ENCODE measurements around the gene KLHL3.
A peak's percentile ranks its signal among the peaks of the same experiment; 100 is the strongest.

The KLHL3 gene

GRCh38 chr5:137660349-137660817 lies 75.5 kb downstream of the KLHL3 start:
- Histone ChIP-seq H3K9me3 (ENCODE audit: low read length) (no peaks in the 10 kb centered on the region), H3F3A (ENCODE audit: insufficient read depth, low read length) (no peaks in the 10 kb centered on the region), H3K4me1 (ENCODE audit: insufficient read depth, low read length, severe bottlenecking) (no peaks in the 10 kb centered on the region), H3K27ac (ENCODE audit: low read depth, low read length, poor library complexity, severe bottlenecking) (no peak overlapping the region), H3K79me2 (ENCODE audit: insufficient read depth, low read length) (no peaks in the 10 kb centered on the region), H3K4me2 (ENCODE audit: low read length) (no peak overlapping the region), H3K4me3 (ENCODE audit: low read depth, low read length, poor library complexity, severe bottlenecking) (no peak overlapping the region), H2AFZ (ENCODE audit: low read length) (no peak overlapping the region), H3K9me2 (ENCODE audit: low read depth, low read length) (no peaks in the 10 kb centered on the region), H3K36me3 (ENCODE audit: insufficient read depth, low read length) (no peaks in the 10 kb centered on the region), H3K27me3 (ENCODE audit: insufficient read depth, low read length) (no peaks in the 10 kb centered on the region), H3K9ac (ENCODE audit: low read length) (no peak overlapping the region), H4K20me1 (ENCODE audit: insufficient read depth, low read length) (no peaks in the 10 kb centered on the region)
- TF ChIP-seq CTCF (IDR thresholded peaks at IDR 0.05; ENCODE audit: low read length) (peak; percentile 75), EZH2 (IDR thresholded peaks at IDR 0.05; ENCODE audit: borderline replicate concordance, low read length) (no peak)

- Histone ChIP-seq H3K36me3 (ENCODE audit: insufficient read depth, low read length) (no peaks in the 10 kb centered on the region), H3K27me3 (ENCODE audit: insufficient read depth, low read length) (no peaks in the 10 kb centered on the region), H3K9me3 (ENCODE audit: low read length) (no peaks in the 10 kb centered on the region), H3K9me2 (ENCODE audit: low read depth, low read length) (no peaks in the 10 kb centered on the region), H3K9ac (ENCODE audit: low read length) (no peak overlapping the region), H3K27ac (ENCODE audit: low read depth, low read length, poor library complexity, severe bottlenecking) (no peak overlapping the region), H2AFZ (ENCODE audit: low read length) (no peak overlapping the region), H3K4me2 (ENCODE audit: low read length) (no peak overlapping the region), H4K20me1 (ENCODE audit: insufficient read depth, low read length) (no peaks in the 10 kb centered on the region), H3K79me2 (ENCODE audit: insufficient read depth, low read length) (no peaks in the 10 kb centered on the region), H3F3A (ENCODE audit: insufficient read depth, low read length) (no peaks in the 10 kb centered on the region), H3K4me1 (ENCODE audit: insufficient read depth, low read length, severe bottlenecking) (no peaks in the 10 kb centered on the region), H3K4me3 (ENCODE audit: low read depth, low read length, poor library complexity, severe bottlenecking) (no peak overlapping the region)
- TF ChIP-seq EZH2 (IDR thresholded peaks at IDR 0.05; ENCODE audit: borderline replicate concordance, low read length) (no peak), CTCF (IDR thresholded peaks at IDR 0.05; ENCODE audit: low read length) (no peak)
Observed at GRCh38 chr5:137659209-137659608, 76.7 kb downstream of the KLHL3 start.

DNA sequence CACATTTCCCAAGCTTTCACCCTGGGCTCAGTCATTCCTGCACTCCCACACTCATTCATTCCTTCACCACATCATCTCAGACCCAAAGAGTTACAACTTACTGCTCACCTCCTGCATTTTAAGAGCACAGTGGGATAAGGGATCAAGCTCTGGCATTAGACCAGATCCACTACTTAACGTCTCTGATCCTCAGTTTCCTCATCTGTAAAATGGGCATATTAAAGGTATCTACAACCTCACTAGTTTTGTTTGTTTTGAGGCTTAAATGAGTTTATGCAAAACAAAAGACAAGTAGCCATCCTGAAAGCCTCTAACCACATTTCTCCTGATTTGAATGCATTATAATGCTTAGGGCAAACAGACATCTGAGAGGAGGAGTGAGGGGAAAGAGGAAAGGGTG lies 77.6 kb downstream of the KLHL3 start:
- H3K9ac ChIP-seq (ENCODE audit: low read length), result no peak overlapping the region
- no peaks in the 10 kb centered on the region for H3K27me3 ChIP-seq (ENCODE audit: insufficient read depth, low read length)
- H3F3A ChIP-seq (ENCODE audit: insufficient read depth, low read length), result no peaks in the 10 kb centered on the region
- H3K27ac ChIP-seq (ENCODE audit: low read depth, low read length, poor library complexity, severe bottlenecking), result no peak overlapping the region
- H4K20me1 ChIP-seq (ENCODE audit: insufficient read depth, low read length), result no peaks in the 10 kb centered on the region
- no peaks in the 10 kb centered on the region for H3K9me3 ChIP-seq (ENCODE audit: low read length)
- TF ChIP-seq EZH2 (IDR thresholded peaks at IDR 0.05; ENCODE audit: borderline replicate concordance, low read length) (no peak), CTCF (IDR thresholded peaks at IDR 0.05; ENCODE audit: low read length) (no peak)
- no peak overlapping the region for H3K4me3 ChIP-seq (ENCODE audit: low read depth, low read length, poor library complexity, severe bottlenecking)
- no peaks in the 10 kb centered on the region for H3K4me1 ChIP-seq (ENCODE audit: insufficient read depth, low read length, severe bottlenecking)
- no peaks in the 10 kb centered on the region for H3K36me3 ChIP-seq (ENCODE audit: insufficient read depth, low read length)
- no peaks in the 10 kb centered on the region for H3K79me2 ChIP-seq (ENCODE audit: insufficient read depth, low read length)
- H3K9me2 ChIP-seq (ENCODE audit: low read depth, low read length), result no peaks in the 10 kb centered on the region
- H3K4me2 ChIP-seq (ENCODE audit: low read length), result no peak overlapping the region
- no peak overlapping the region for H2AFZ ChIP-seq (ENCODE audit: low read length)

Measured in OCI-LY1 (cell line).